HCT116 (cell line): ENCODE results near the gene YWHAE.

Source experiments
- CEBPB ChIP-seq: IDR thresholded peaks from 2 replicates; pipeline ENCODE4 v1.6.1; 2012; ENCODE audit warnings: low read depth
- CTCF ChIP-seq, 3 experiments: fragments of 200-600 bp in 1 of 3; sonication (generic) in 1 of 3; IDR thresholded peaks in 2 of 3; conservative IDR thresholded peaks in 1 of 3; 2 replicates each; pipeline ENCODE4 v1.5.1; 2012 to 2017; ENCODE audit warnings: low read depth in 2 of 3, low read length in 2 of 3, antibody characterized with exemption in 1 of 3, borderline replicate concordance in 1 of 3, control low read depth in 1 of 3, mild to moderate bottlenecking in 1 of 3, mixed read lengths in 1 of 3, mixed run types in 1 of 3, moderate library complexity in 1 of 3; ENCODE audit not compliant: insufficient read depth in 1 of 3
- EGR1 ChIP-seq: IDR thresholded peaks from 2 replicates; pipeline ENCODE4 v1.6.1; 2012; ENCODE audit warnings: low read depth
- EZH2 ChIP-seq: fragments of 200-600 bp; sonication (generic); IDR thresholded peaks from 2 replicates; pipeline ENCODE4 v1.6.1; 2017; ENCODE audit warnings: antibody characterized with exemption, mixed run types
- MAX ChIP-seq: IDR thresholded peaks from 2 replicates; pipeline ENCODE4 v1.6.1; 2012
- POLR2A ChIP-seq: IDR thresholded peaks from 2 replicates; pipeline ENCODE4 v1.7.0; 2011; ENCODE audit warnings: borderline replicate concordance; ENCODE audit not compliant: insufficient read depth, insufficient read length; ENCODE audit errors: extremely low read depth
- POLR2AphosphoS5 ChIP-seq: IDR thresholded peaks from 2 replicates; pipeline ENCODE4 v1.6.1; 2011; ENCODE audit warnings: mild to moderate bottlenecking, low read depth, low read length, moderate library complexity
- ZNF274 ChIP-seq: fragments of 200-500 bp; sonication (Bioruptor generic); IDR thresholded peaks from 2 replicates; pipeline ENCODE4 v1.6.1; 2014; ENCODE audit warnings: mild to moderate bottlenecking, low read depth, low read length, inconsistent platforms

- TF ChIP-seq POLR2A, result no peak
- no peak for TF ChIP-seq CTCF (IDR thresholded peaks at IDR 0.05 in 2 of 3, conservative IDR thresholded peaks at IDR 0.05 in 1 of 3; ENCODE audit: borderline replicate concordance in 1 of 3, insufficient read depth in 1 of 3, low read depth in 2 of 3, low read length in 2 of 3)
- TF ChIP-seq MAX, result no peak
- TF ChIP-seq ZNF274, result no peak
- no peak for TF ChIP-seq EZH2
- TF ChIP-seq CEBPB, result no peak
- TF ChIP-seq POLR2AphosphoS5, result no peak
- TF ChIP-seq EGR1, result no peak
These were observed 24.0 kb downstream of the YWHAE start for GRCh38 chr17:1376061-1376460.
